SK-N-SH (cell line): ENCODE results near the gene ZEB2.

Experiments used
- CHD2 ChIP-seq: fragments of 150-350 bp; IDR thresholded peaks from 2 replicates; pipeline ENCODE4 v1.6.1; 2018; ENCODE audit warnings: low read length; ENCODE audit not compliant: partially characterized antibody
- GABPA ChIP-seq: IDR thresholded peaks from 2 replicates; pipeline ENCODE4 v1.4.0; 2012; ENCODE audit warnings: low read depth, mild to moderate bottlenecking
- JUND ChIP-seq: IDR thresholded peaks from 2 replicates; pipeline ENCODE4 v1.4.0; 2012
- NRF1 ChIP-seq: IDR thresholded peaks from 2 replicates; pipeline ENCODE4 v1.6.1; 2012; ENCODE audit warnings: low read depth, mild to moderate bottlenecking, low read length
- POLR2AphosphoS5 ChIP-seq: IDR thresholded peaks from 2 replicates; pipeline ENCODE4 v1.6.1; 2012; ENCODE audit warnings: low read depth, low read length
- RXRA ChIP-seq: IDR thresholded peaks from 2 replicates; pipeline ENCODE4 v1.4.0; 2012; ENCODE audit warnings: low read depth, mild to moderate bottlenecking, borderline replicate concordance
- TF ChIP-seq, protein P1 (sequence below): fragments of 200-600 bp; sonication (generic); IDR thresholded peaks from 2 replicates; pipeline ENCODE4 v1.6.1; 2017; ENCODE audit warnings: antibody characterized with exemption, mild to moderate bottlenecking, moderate library complexity

DNA sequence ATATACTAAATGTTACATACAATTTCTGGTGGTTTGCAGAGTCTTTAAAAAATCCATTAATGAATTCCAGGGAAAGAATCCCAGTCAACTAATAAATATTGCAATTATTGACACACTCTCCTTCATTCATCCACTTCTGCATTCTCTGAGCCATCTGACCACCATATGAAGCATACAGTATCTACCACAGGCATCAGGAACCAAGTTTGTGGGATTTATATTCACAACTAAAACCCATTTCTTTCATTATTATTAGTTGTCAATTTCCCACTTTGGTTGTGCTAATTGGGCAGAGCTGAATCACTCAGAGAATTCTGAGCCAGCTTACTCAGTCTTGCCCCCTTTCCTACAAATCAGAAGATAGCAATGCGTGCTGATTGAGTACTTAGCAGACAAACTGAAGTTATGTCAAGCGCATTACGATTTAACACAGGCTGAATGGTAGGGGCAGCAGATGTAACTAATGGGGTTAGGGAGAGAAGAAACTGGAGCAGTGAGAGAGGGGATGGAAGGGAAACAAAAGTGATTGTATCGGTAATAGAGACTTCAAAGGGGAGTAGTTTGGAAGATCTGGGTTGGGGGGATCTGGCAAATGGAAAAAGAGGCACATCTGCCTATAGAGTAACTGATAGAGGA, 52.3 kb downstream of the ZEB2 start:
- TF ChIP-seq CHD2 = no peak
- TF ChIP-seq, protein P1, sequence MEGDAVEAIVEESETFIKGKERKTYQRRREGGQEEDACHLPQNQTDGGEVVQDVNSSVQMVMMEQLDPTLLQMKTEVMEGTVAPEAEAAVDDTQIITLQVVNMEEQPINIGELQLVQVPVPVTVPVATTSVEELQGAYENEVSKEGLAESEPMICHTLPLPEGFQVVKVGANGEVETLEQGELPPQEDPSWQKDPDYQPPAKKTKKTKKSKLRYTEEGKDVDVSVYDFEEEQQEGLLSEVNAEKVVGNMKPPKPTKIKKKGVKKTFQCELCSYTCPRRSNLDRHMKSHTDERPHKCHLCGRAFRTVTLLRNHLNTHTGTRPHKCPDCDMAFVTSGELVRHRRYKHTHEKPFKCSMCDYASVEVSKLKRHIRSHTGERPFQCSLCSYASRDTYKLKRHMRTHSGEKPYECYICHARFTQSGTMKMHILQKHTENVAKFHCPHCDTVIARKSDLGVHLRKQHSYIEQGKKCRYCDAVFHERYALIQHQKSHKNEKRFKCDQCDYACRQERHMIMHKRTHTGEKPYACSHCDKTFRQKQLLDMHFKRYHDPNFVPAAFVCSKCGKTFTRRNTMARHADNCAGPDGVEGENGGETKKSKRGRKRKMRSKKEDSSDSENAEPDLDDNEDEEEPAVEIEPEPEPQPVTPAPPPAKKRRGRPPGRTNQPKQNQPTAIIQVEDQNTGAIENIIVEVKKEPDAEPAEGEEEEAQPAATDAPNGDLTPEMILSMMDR = no peak
- TF ChIP-seq RXRA = no peak
- TF ChIP-seq NRF1 = no peak
- TF ChIP-seq POLR2AphosphoS5 = no peak
- TF ChIP-seq GABPA = no peak
- TF ChIP-seq JUND = no peak
